Activated effector memory CD4-positive, alpha-beta T cell treated with Interleukin-2 at 50 U/mL for 16 hours (primary cell): ENCODE results near the gene GRIN2C.
A peak's percentile ranks its signal among the peaks of the same experiment; 100 is the strongest.
"Not testable (repeated sequence)": the region's sequence is repeated elsewhere in the genome, so short reads cannot be mapped to it uniquely, and the experiment has no call there.

Source experiments
- DNase-seq: peaks from one replicate; pipeline ENCODE4 v3.0.0-alpha.2; 2020

GRIN2C gene

GRCh38 chr17:74878658-74879057, 19.0 kb upstream of the GRIN2C start:
- DNase-seq = no peak

- no peak for DNase-seq
Observed at GRCh38 chr17:74877592-74878548, 18.2 kb upstream of the GRIN2C start.

DNA sequence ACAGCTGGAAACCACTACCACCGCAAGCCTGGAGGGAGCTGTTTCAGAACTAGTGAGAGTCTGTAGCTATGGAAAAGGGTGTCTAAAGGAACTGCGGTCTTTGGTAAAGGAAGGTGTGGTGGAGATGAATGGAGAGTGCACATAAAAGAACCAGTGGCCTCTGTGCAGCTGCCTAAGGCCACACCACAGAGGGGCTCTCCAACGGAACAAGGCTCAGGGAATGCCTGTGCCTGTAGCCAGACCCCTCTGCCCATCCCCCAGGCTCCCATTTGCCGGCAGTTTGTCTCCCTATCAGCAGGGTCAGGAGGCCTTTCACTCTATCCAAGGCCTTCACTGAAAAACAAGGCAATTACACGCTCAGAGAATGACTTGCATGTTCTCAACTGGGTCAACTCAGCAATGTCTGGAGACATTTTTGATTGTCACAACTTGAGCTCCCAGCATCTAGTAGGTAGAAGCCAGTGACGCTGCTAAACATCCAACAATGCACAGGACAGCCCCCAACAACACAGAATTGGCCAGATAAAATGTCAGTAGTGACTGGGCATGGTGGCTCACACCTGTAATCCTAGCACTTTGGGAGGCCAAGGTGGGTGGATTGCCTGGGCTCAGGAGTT, 16.4 kb upstream of the GRIN2C start:
- DNase-seq = no peak

- no peak for DNase-seq
Observed at GRCh38 chr17:74875155-74875976, 15.7 kb upstream of the GRIN2C start.

- no peak for DNase-seq
Observed at GRCh38 chr17:74874615-74875037, 14.9 kb upstream of the GRIN2C start.

DNA sequence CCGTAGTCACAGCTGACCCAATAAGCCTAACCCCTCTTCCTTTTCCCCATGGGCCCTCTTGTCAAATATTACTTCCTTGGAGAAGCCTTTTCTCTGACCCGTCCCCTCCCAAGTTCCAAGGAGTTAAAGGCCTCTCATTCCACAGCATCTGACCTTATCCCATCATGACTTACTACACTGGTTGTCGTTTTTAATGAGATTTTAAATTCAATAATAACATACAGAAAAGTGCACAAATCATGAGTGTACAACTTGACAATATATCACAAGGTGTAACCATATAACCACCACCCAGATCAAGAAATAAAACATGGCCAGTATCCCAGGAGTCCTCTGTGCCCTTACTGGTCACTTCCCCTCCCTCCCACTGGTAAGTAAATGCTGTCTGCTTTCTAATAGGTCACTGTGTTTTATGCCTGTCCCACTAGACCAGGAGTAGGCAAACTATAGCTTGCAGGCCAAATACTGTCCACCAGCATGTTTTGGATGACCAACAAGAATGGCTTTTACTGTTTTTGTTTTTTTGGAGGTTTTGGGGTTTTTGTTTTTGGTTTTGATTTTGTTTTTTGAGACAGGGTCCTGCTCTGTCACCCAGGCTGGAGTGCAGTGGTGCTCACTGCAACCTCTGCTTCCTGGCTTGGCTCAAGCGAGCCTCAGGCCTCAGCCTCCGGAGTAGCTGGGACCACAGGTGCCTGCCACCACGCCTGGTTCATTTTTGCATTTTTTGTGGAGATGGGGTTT, 14.4 kb upstream of the GRIN2C start:
- no peak for DNase-seq

DNA sequence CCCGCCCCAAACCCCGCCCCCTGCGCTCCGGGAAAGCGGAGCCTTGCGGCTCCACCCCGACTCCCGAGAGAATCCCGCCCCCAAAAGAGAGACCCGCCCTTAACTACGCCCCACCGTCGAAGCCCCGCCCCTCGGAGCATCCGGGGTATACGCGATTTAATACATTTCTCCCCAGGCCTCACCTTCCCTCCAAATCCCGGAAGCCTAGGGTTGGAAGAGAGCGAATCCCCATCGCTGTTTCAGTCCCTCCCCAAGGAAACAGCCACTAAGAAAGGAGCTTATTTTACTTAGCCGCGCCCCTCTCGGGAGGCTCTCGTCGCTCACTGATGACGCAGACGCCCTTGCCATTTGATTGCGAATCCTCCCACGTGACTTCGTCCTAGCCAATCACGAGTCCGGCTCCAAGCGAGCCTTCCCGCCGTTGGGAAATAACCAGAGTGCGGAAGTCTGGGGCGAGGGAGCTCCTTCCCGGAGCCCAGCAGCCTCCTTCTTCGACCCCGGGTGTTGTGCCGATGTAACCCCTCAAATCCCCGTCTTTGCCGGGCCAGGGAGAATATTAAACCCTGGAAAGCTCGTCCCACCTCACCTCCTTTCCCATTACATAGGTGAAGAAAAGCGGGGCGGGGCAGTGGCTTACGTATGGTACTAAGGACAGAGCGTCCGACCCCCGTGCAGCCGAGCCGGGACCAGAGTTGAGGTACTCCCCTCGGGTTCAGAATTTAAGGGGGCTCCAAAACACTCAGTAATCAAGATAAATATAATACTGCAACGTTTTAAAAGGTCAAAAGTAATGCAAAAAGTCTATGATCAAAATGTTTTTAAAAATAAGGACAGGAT, 13.6 kb upstream of the GRIN2C start:
- peak; percentile 98 for DNase-seq

GRCh38 chr17:74872313-74873036, 12.8 kb upstream of the GRIN2C start, which contains the start of gene FDXR:
FDXR (minus strand) TSS chr17:74872994; CDS start chr17:74872944, 50 bp downstream.
- DNase-seq = no peak

DNA sequence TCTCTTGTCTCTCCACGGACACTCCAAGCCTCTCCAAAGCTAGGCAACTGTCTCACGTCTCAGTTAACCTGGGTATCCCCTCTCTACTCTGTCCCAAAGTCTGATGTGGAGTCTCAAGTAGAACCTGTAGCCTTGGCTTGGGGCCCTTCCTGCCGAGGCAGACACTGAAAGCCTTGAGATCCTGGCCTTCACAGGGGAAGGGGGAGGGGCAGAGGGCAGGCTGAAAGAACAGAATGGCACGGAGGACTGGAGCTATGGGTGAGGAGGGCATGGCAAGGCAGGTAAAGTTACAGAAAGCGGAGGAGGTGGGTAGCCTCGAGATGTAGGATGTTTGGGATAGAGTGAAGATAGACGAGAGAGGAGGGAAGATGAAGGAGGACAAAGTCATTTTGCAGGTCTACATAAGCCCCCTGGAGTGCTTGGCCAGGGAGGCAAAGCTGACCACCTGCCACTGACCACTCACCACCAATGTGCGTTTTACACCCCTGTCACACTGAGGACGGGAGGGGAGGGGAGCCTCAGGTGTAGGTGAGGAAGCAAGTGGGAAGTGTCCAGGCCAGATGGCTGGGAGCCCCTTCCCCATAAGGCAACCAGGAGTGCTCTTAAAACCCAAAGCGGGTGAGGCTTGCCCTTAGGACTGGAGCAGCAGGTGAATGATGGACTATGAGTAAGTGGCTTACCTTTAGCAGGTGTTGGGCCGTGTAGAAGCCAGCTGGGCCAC, 11.8 kb upstream of the GRIN2C start:
- DNase-seq = no peak

DNA sequence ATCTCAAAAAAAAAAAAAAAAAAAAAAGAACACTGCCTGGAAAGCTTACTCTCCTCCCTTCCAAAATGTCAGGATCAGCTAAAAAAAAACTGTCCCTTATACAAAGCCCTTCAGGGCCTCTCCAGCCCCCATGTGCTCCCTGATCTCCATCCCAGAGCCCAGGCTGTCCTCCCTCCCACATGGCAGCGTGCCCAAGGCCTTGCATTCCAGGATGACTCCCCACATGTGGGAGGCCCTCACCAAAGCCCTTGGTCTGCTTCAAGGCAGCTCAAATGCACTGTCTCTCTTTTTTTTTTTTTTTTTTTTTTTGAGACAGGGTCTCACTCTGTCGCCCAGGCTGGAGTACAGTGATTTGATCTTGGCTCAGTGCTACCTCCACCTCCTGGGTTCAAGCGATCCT, 10.8 kb upstream of the GRIN2C start:
- DNase-seq = no peak

DNA sequence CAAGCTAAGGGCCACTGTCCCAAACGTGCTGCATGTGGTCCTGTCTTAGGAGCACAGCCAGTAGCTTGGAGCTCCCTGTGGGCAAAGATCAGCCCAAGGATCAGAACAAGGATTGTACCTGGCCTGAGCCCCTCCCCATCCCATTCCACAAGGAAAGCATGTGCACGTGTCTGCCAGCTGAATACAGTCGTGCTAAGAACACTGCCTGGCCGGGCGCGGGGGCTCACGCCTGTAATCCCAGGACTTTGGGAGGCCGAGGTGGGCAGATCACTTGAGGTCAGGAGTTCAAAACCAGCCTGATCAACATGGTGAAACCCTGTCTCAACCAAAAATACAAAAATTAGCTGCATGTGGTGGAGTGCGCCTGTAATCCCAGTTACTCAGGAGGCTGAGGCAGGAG, 10.3 kb upstream of the GRIN2C start:
- DNase-seq = not testable (repeated sequence)

DNA sequence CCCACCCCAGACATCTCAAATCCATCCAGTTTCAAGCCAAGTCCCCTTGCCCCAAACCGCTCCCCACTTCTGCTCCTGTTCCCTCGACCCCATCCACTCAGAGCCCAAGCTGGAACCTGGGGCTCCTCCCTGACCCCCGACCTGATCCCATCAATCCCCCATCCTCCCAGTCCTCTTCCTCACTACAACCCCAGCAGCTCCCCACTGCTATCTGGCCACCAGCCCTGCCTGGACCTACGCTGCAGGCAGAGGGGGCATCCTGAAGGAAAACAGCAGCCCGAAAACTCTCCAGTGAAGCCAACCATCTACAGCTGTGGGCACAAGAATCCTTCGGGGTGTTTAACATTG, 9.2 kb upstream of the GRIN2C start:
- no peak for DNase-seq

DNA sequence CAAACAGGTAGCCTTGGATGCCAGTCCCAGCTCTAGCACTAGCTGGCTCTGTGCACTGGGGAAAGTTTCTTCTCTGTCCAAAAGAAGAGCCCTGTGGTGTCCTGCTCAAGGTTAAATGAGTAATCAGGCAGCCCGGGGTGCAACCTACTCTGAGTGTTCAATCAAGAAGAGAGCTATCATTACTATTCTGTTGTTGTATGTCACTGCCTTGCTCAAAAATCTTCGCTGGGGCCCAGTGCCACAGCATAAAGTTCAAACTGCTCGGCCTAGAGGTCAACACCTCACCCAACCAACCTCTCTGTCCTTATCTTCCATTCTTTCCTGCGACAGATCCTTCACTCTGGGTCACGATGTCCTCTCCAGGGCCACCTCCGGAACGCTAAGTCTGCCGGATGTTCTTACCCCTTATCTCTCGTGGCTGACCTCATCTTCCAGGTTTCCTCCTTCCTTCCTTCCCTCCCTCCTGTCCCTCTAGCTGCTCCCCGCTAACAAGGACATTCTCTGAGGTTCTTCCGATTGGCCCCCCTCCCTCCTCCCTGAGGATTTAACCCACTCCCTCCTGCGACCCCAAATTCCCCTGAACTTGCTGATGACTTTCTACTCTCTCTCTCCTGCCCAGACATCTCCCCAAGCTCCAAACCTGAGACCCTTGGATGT, 8.7 kb upstream of the GRIN2C start:
- no peak for DNase-seq

DNA sequence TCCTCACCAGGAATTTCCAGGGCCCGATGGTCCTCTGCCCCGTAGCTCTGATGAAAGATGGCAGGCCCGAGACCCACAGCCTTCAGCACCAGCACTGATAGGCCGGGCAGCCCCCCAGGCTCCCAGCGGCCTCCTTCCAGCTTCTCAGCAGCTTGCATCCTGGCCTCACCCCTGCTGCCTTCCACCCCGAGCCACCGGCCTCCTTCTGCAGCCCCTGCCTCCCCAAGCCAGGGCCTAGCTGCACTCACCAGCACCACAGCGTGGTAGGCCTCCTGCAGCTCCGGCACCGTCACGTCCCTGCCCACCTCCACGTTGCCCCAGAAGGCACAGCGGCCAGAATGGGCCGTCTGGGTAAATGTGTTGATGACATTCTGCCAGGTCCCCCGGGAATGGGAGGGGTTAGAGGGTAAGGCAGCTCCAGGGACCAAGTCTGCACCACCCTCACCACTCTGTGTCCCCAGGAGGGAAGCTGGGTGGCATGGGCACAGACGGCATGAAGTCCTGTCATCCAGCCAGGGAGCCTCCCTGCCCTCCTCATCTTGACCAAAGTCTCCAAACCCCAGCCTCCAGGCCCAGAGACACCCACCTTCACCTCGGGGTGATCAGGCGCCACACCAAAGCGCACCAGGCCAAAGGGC, 6.6 kb upstream of the GRIN2C start:
- DNase-seq = no peak

DNA sequence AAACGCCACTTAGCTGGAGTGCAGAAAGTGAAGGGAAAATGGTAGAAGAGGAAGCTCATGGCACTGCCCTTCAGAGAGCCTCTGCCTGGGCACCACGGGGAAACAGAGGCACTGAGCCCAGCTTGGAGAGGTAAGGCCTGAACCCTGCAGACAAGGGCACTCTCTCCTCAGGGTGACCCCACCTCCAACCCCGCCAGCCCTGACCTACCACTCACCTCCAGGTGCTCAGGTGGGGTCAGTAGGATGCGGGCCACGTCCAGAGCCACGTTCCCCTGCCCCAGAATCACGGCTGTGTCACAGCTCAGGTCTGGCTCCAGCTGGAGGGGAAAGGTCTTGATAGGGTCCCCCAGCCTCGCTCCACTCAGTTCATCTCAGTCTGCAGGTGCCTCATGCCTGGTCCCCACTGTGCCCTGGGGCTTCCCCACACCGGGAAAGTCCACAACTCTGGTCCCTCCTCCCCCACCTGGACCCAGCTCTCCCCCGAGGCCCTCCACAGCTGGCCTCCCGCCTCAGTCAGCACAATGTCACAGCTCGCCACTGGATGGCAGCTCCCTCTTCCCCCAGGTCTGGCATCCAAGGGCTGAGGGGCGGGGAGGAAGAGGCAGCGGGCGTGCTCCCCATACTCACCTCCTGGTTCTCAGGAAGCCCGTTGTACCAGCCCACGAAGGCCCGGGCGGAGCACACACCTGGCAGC, 6.0 kb upstream of the GRIN2C start:
- DNase-seq = no peak

- peak; percentile 60 for DNase-seq
Observed at GRCh38 chr17:74864866-74865395, 5.2 kb upstream of the GRIN2C start.

GRCh38 chr17:74864297-74864865, 4.7 kb upstream of the GRIN2C start:
- no peak for DNase-seq
